HepG2 (cell line): ENCODE data around the gene OSR1. TPM values are rescaled to one million over a fixed set of nuclear protein-coding genes. Genes with fewer than 3 reads are reported as not detected.

Experiments
- ATAC-seq: fragments of 200-7000 bp; cut with Tn5 transposase; 3 replicates; pipeline ENCODE4 v1.9.1; 2020; ENCODE audit warnings: mild to moderate bottlenecking, moderate library complexity
- BruUV-seq: library from RNA; stranded (reverse); fragments of 400-500 nt; replicated peaks from 2 replicates; lab custom pipeline; 2021; lab: Mats Ljungman, UMichigan
- CTCF ChIA-PET: fragments of 300-600 bp; formaldehyde crosslinking; extraction: SDS; loops from one replicate; lab custom pipeline; 2021; ENCODE audit warnings: low total read pairs, inconsistent platforms, low intra/inter-chr PET ratio; lab: Yijun Ruan, JAX
- POLR2A ChIA-PET: fragments of 350-600 bp; sonication (Branson Sonifier 250); formaldehyde crosslinking; loops from one replicate; lab custom pipeline; 2020; ENCODE audit warnings: antibody characterized with exemption, inconsistent platforms; lab: Yijun Ruan, JAX
- DNase-seq: peaks from one replicate; pipeline ENCODE4 v3.0.0-alpha.2; 2015; ENCODE audit warnings: low spot score
- FAIRE-seq: peaks from 3 replicates; lab custom pipeline; 2011; peaks lifted over from hg19 to GRCh38; lab: Jason Lieb, UNC
- H2AFZ ChIP-seq: one replicate; pipeline ENCODE4 v1.6.1; 2011; ENCODE audit warnings: low read length, inconsistent platforms
- H3K27ac ChIP-seq: fragments of 300-600 bp; 3 replicates; pipeline ENCODE4 v1.8.0; 2011; ENCODE audit warnings: mixed run types, mild to moderate bottlenecking, mixed read lengths, low read length, inconsistent platforms; ENCODE audit not compliant: insufficient read depth; ENCODE audit errors: extremely low read length
- H3K27me3 ChIP-seq, 2 experiments: fragments of 200-600 bp in 1 of 2; 2 replicates in 1 of 2; 3 replicates in 1 of 2; pipeline versions ENCODE4 v1.6.0 to v1.8.0; 2011; ENCODE audit warnings: low read length in 2 of 2, mild to moderate bottlenecking in 2 of 2, moderate library complexity in 2 of 2, inconsistent platforms in 1 of 2; ENCODE audit not compliant: insufficient read depth in 2 of 2, control insufficient read depth in 1 of 2
- H3K36me3 ChIP-seq, 2 experiments: fragments of 200-600 bp in 1 of 2; replicated peaks in 1 of 2; 2 replicates in 1 of 2; 3 replicates in 1 of 2; pipeline versions ENCODE4 v1.5.1 to v1.8.0; 2011; ENCODE audit warnings: low read length in 2 of 2, inconsistent platforms in 1 of 2; ENCODE audit not compliant: insufficient read depth in 2 of 2, control insufficient read depth in 1 of 2
- H3K4me1 ChIP-seq: 2 replicates; pipeline ENCODE4 v1.5.1; 2012; ENCODE audit warnings: low read length, inconsistent platforms; ENCODE audit not compliant: insufficient read depth
- H3K4me2 ChIP-seq: 2 replicates; pipeline ENCODE4 v1.6.0; 2011; ENCODE audit warnings: low read depth, low read length, inconsistent platforms
- H3K4me3 ChIP-seq, 3 experiments: fragments of 200-600 bp in 1 of 3; sonication (generic), shearing (Covaris generic) in 1 of 3; replicated peaks in 1 of 3; 2 replicates each; pipeline ENCODE4 v1.5.1; 2011 to 2016; ENCODE audit warnings: low read length in 3 of 3, inconsistent platforms in 2 of 3, low read depth in 2 of 3, mild to moderate bottlenecking in 2 of 3, control low read depth in 1 of 3, mixed read lengths in 1 of 3; ENCODE audit not compliant: insufficient read depth in 1 of 3
- H3K79me2 ChIP-seq: one replicate; pipeline ENCODE4 v1.6.1; 2011; ENCODE audit warnings: low read length, inconsistent platforms; ENCODE audit not compliant: insufficient read depth
- H3K9ac ChIP-seq: 2 replicates; pipeline ENCODE4 v1.6.0; 2011; ENCODE audit warnings: mild to moderate bottlenecking, low read depth, low read length, inconsistent platforms; ENCODE audit not compliant: insufficient read depth
- H3K9me3 ChIP-seq: 2 replicates; pipeline ENCODE4 v1.5.1; 2012; ENCODE audit warnings: mild to moderate bottlenecking, low read length
- H4K20me1 ChIP-seq: 2 replicates; pipeline ENCODE4 v1.6.0; 2011; ENCODE audit warnings: inconsistent platforms, mild to moderate bottlenecking, low read length, moderate library complexity; ENCODE audit not compliant: insufficient read depth
- ARNT ChIP-seq: fragments of 450-650 bp; IDR thresholded peaks from 2 replicates; pipeline ENCODE4 v1.6.1; 2017
- FOSL2 ChIP-seq: sonication (generic); formaldehyde crosslinking; IDR thresholded peaks from 2 replicates; pipeline ENCODE4 v1.4.0; 2020; ENCODE audit warnings: missing genetic modification reagents
- FOXO1 ChIP-seq: sonication (generic); formaldehyde crosslinking; IDR thresholded peaks from 2 replicates; pipeline ENCODE4 v1.4.0; 2020; ENCODE audit warnings: missing genetic modification reagents
- HDAC1 ChIP-seq: sonication (generic); formaldehyde crosslinking; IDR thresholded peaks from 2 replicates; pipeline ENCODE4 v1.5.1; 2020; ENCODE audit warnings: mild to moderate bottlenecking, missing genetic modification reagents
- RAD51 ChIP-seq: fragments of 450-650 bp; IDR thresholded peaks from 2 replicates; pipeline ENCODE4 v1.6.1; 2016; ENCODE audit warnings: borderline replicate concordance
- RBAK ChIP-seq: sonication (generic); formaldehyde crosslinking; IDR thresholded peaks from 2 replicates; pipeline ENCODE4 v1.5.1; 2020; ENCODE audit warnings: mild to moderate bottlenecking, missing genetic modification reagents
- RORA ChIP-seq: sonication (generic); formaldehyde crosslinking; IDR thresholded peaks from 2 replicates; pipeline ENCODE4 v1.5.0; 2020; ENCODE audit warnings: mild to moderate bottlenecking, missing genetic modification reagents, moderate library complexity
- SMC3 ChIP-seq: IDR thresholded peaks from 2 replicates; pipeline ENCODE4 v1.6.1; 2011; ENCODE audit warnings: low read length, improper control_type of control experiment
- SOX5 ChIP-seq: IDR thresholded peaks from 2 replicates; pipeline ENCODE4 v1.6.1; 2016; ENCODE audit warnings: borderline replicate concordance
- ZNF20 ChIP-seq: sonication (generic); formaldehyde crosslinking; IDR thresholded peaks from 2 replicates; pipeline ENCODE4 v1.4.0; 2020; ENCODE audit warnings: mild to moderate bottlenecking, moderate library complexity, missing genetic modification reagents
- ZNF275 ChIP-seq: sonication (generic); formaldehyde crosslinking; IDR thresholded peaks from 2 replicates; pipeline ENCODE4 v1.8.0; 2022; ENCODE audit warnings: missing genetic modification reagents, mild to moderate bottlenecking, inconsistent platforms, borderline replicate concordance
- ZNF326 ChIP-seq: sonication (generic); formaldehyde crosslinking; IDR thresholded peaks from 2 replicates; pipeline ENCODE4 v1.4.0; 2020; ENCODE audit warnings: missing genetic modification reagents, borderline replicate concordance
- ZNF446 ChIP-seq: sonication (generic); formaldehyde crosslinking; IDR thresholded peaks from 2 replicates; pipeline ENCODE4 v1.5.0; 2020; ENCODE audit warnings: mild to moderate bottlenecking, missing genetic modification reagents
- ZNF451 ChIP-seq: sonication (generic); formaldehyde crosslinking; IDR thresholded peaks from 2 replicates; pipeline ENCODE4 v1.5.0; 2020; ENCODE audit warnings: mild to moderate bottlenecking, missing genetic modification reagents
- ZNF530 ChIP-seq: sonication (generic); formaldehyde crosslinking; IDR thresholded peaks from 2 replicates; pipeline ENCODE4 v1.5.0; 2020; ENCODE audit warnings: low read depth, mild to moderate bottlenecking, missing genetic modification reagents
- ZNF678 ChIP-seq: sonication (generic); formaldehyde crosslinking; IDR thresholded peaks from 2 replicates; pipeline ENCODE4 v1.4.0; 2020; ENCODE audit warnings: mild to moderate bottlenecking, missing genetic modification reagents
- WGBS: methylation state at CpG from one replicate; pipeline ENCODE4 v1.1.6; 2017; ENCODE audit warnings: low lambda C conversion rate; 5-methylcytosine and 5-hydroxymethylcytosine counted together
- in situ Hi-C: cut with HindIII; loops from 2 replicates; pipeline ENCODE4 v1.10.0; 2017; ENCODE audit warnings: low pct_unique_long_range_greater_than_20kb; ENCODE audit not compliant: extremely low pct_ligation_motif_present
- intact Hi-C: fragments of 100-400 bp; cut with micrococcal nuclease; formaldehyde crosslinking; loops from one replicate; pipeline ENCODE4 v1.10.0; 2022; ENCODE audit not compliant: unreplicated experiment
- polyA plus RNA-seq, 8 experiments: library from polyadenylated mRNA; depleted of rRNA in 3 of 8; stranded (reverse) in 7 of 8; unstranded in 1 of 8; fragments of >200 nt; fragmentation: Illumina TruSeq in 4 of 8; extraction: Trizol in 4 of 8; gene quantifications; 2 replicates each; pipeline versions ENCODE4 v1.2.1 to v1.2.3, GENCODE V29; 2011 to 2016; ENCODE audit warnings: low read depth in 4 of 8, missing spikeins in 1 of 8, mixed read lengths in 1 of 8; ENCODE audit not compliant: insufficient read depth in 1 of 8
- total RNA-seq, 5 experiments: library from RNA; depleted of rRNA; stranded (reverse); fragments of >200 nt; fragmentation: Illumina TruSeq; extraction: Trizol; gene quantifications; 2 replicates each; pipeline ENCODE4 v1.2.3, GENCODE V29; 2016; ENCODE audit warnings: low read depth in 1 of 5
- TF ChIP-seq, protein P1 (sequence below): sonication (generic); formaldehyde crosslinking; IDR thresholded peaks from 2 replicates; pipeline ENCODE4 v1.5.0; 2020; ENCODE audit warnings: mild to moderate bottlenecking, low read depth, missing genetic modification reagents, borderline replicate concordance
- TF ChIP-seq, protein P2 (sequence below): sonication (generic); formaldehyde crosslinking; IDR thresholded peaks from 2 replicates; pipeline ENCODE4 v1.5.0; 2020; ENCODE audit warnings: missing genetic modification reagents, mild to moderate bottlenecking, borderline replicate concordance

OSR1 gene
- total and polyA plus RNA-seq, 2 of the 13 experiments (the other 11 are each of a cell fraction or from before 2014, with no cell fraction given): 0.63 to 1.1 TPM

DNA sequence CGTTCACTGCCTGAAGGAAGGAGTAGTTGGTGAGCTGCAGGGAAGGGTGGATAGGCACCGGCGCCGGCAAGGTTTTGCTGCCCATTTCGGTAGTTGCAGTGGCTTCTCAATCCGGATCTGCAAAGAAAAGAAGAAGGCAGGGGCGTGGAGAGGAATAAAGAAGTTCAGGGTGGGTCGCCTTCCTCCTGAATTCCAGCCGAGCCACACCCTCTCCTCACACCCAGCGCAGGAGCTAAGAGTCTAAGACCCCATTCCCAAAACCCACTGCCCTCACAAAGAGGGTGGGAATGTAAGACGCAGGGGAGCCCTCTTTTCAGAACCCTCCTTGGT, 4.7 kb downstream of the OSR1 start:
- H3K79me2 ChIP-seq: no peaks in the 10 kb centered on the region
- no peak overlapping the region for H3K4me2 ChIP-seq
- ChIA-PET CTCF (no interaction called here), POLR2A (no interaction called here)
- no peak for FAIRE-seq
- in situ Hi-C loops (no loop called here), intact Hi-C loops (no loop called here)
- no peak for DNase-seq
- H3K27me3 ChIP-seq: peaks cover 0 to 15% of the 10 kb centered on the region in 2 experiments; a peak in 3 of 5 replicates
- H2AFZ ChIP-seq: no peak overlapping the region
- H3K9ac ChIP-seq: no peak overlapping the region
- 84% methylated on average over 11 of the region's 11 CpGs for WGBS
- no TSS peak for BruUV-seq
- no peak overlapping the region for H3K4me3 ChIP-seq
- no peak for TF ChIP-seq SMC3
- TF ChIP-seq ZNF678: no peak
- TF ChIP-seq, protein P1, sequence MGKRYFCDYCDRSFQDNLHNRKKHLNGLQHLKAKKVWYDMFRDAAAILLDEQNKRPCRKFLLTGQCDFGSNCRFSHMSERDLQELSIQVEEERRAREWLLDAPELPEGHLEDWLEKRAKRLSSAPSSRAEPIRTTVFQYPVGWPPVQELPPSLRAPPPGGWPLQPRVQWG (CRISPR knock-in tag): no peak
- TF ChIP-seq ZNF275 (CRISPR knock-in tag): no peak
- no peak for TF ChIP-seq RORA (CRISPR knock-in tag)
- no peak for TF ChIP-seq ARNT
- ATAC-seq: no peak
- H3K4me1 ChIP-seq: peaks cover 14% of the 10 kb centered on the region
- H3K9me3 ChIP-seq: no peaks in the 10 kb centered on the region
- no peaks in the 10 kb centered on the region for H4K20me1 ChIP-seq
- H3K27ac ChIP-seq: no peak overlapping the region
- H3K36me3 ChIP-seq: no peaks in the 10 kb centered on the region

- Histone ChIP-seq H3K27me3 (peaks cover 0 to 14% of the 10 kb centered on the region in 2 experiments; a peak in 3 of 5 replicates), H2AFZ (no peak overlapping the region), H3K27ac (no peak overlapping the region), H3K9ac (no peak overlapping the region), H3K4me3 (no peak overlapping the region), H3K4me1 (peaks cover 19% of the 10 kb centered on the region), H3K9me3 (no peaks in the 10 kb centered on the region), H4K20me1 (no peaks in the 10 kb centered on the region), H3K36me3 (no peaks in the 10 kb centered on the region), H3K79me2 (no peaks in the 10 kb centered on the region), H3K4me2 (no peak overlapping the region)
- ChIA-PET POLR2A (no interaction called here), CTCF (no interaction called here)
- no peak for DNase-seq
- no peak for FAIRE-seq
- in situ Hi-C loops: no loop called here
- ATAC-seq: no peak
- intact Hi-C loops: no loop called here
- 88% methylated on average over 29 of the region's 40 CpGs for WGBS
- no TSS peak for BruUV-seq
- no peak for TF ChIP-seq RBAK
- no peak for TF ChIP-seq FOXO1 (CRISPR knock-in tag)
- TF ChIP-seq ZNF451 (CRISPR knock-in tag): no peak
- TF ChIP-seq RAD51: no peak
- TF ChIP-seq, protein P2, sequence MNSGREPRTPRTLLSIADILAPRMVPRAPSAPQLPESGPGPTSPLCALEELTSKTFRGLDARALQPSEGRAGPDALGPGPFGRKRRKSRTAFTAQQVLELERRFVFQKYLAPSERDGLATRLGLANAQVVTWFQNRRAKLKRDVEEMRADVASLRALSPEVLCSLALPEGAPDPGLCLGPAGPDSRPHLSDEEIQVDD (CRISPR knock-in tag): no peak
- no peak for TF ChIP-seq ZNF326 (CRISPR knock-in tag)
- TF ChIP-seq ZNF530 (CRISPR knock-in tag): no peak
- no peak for TF ChIP-seq HDAC1 (CRISPR knock-in tag)
- no peak for TF ChIP-seq ZNF20 (CRISPR knock-in tag)
- no peak for TF ChIP-seq SOX5 (CRISPR knock-in tag)
- TF ChIP-seq ZNF446 (CRISPR knock-in tag): no peak
- TF ChIP-seq FOSL2 (CRISPR knock-in tag): no peak
These were observed 5.3 kb downstream of the OSR1 start for GRCh38 chr2:19352946-19353720.
